HK-2 (cell line): ENCODE measurements around the gene LEPR.
"Not testable (repeated sequence)": the region's sequence is repeated elsewhere in the genome, so short reads cannot be mapped to it uniquely, and the experiment has no call there.

Experiments
- DNase-seq: peaks from one replicate; pipeline ENCODE4 v3.0.0-alpha.2; 2018; ENCODE audit not compliant: unreplicated experiment

Gene LEPR, protein sequence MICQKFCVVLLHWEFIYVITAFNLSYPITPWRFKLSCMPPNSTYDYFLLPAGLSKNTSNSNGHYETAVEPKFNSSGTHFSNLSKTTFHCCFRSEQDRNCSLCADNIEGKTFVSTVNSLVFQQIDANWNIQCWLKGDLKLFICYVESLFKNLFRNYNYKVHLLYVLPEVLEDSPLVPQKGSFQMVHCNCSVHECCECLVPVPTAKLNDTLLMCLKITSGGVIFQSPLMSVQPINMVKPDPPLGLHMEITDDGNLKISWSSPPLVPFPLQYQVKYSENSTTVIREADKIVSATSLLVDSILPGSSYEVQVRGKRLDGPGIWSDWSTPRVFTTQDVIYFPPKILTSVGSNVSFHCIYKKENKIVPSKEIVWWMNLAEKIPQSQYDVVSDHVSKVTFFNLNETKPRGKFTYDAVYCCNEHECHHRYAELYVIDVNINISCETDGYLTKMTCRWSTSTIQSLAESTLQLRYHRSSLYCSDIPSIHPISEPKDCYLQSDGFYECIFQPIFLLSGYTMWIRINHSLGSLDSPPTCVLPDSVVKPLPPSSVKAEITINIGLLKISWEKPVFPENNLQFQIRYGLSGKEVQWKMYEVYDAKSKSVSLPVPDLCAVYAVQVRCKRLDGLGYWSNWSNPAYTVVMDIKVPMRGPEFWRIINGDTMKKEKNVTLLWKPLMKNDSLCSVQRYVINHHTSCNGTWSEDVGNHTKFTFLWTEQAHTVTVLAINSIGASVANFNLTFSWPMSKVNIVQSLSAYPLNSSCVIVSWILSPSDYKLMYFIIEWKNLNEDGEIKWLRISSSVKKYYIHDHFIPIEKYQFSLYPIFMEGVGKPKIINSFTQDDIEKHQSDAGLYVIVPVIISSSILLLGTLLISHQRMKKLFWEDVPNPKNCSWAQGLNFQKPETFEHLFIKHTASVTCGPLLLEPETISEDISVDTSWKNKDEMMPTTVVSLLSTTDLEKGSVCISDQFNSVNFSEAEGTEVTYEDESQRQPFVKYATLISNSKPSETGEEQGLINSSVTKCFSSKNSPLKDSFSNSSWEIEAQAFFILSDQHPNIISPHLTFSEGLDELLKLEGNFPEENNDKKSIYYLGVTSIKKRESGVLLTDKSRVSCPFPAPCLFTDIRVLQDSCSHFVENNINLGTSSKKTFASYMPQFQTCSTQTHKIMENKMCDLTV

DNA sequence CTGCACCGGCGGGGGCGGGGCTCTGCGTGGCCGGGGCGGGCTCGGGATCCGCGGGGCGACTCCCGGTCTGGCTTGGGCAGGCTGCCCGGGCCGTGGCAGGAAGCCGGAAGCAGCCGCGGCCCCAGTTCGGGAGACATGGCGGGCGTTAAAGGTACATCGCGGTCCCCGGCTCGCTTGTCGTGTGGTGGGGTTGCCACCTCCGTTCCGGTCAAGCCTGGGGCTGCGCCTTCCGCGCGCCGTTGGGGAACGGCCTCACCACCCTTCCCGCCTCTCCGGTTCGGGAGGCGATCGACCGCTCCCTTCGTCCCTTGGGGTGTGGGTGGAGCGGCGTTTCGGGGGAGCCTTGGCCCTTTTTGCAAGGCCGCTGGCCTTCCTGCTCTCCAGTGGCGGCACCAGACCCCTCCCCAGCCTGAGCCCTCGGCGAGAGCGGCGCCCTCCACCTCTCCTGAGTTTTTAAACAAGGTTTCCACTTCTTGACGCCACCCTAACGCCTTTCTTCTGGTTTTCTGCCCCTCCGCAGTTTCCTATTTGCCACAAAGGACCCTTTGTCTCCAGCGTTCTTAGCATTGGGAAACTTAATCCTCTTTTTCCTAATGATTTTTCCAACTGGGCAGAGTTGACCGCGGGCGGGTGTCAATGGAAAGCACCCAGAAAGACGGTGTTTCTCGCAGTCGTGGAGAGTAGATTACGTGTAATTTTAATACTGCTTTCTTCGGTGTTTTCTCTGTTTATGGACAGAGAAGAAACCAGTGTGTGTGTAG, at the start of gene LEPR, which contains the start of gene LEPROT:
Gene LEPR, plus strand, starts transcription at position 79 of the 761 bp plus-strand sequence. CDS start 144,898 bp downstream, outside the sequence.
Gene LEPROT, plus strand, starts transcription at position 79 of the 761 bp plus-strand sequence. Its CDS starts 57 bp downstream, at position 136.
- no peak for DNase-seq

DNA sequence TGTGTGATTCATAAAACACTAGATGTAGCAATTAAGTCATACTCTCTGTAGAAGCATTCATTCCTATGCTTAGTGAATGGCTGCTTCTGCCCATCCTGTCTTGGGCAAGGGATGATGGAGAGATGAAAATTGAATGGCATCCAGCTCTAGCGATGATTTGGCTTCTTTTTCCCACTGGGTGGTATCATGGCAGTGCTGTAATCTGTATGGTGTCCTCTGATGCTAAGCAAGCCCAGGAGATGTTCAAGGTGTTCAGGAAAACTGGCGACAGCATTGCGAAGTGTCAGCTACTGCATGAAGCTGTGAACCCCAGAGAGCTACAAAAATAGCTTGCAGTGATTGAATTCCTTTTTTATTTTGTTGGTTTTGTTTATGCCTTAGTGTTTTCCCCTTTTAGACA, 48.9 kb upstream of the LEPR start:
- DNase-seq: no peak

DNA sequence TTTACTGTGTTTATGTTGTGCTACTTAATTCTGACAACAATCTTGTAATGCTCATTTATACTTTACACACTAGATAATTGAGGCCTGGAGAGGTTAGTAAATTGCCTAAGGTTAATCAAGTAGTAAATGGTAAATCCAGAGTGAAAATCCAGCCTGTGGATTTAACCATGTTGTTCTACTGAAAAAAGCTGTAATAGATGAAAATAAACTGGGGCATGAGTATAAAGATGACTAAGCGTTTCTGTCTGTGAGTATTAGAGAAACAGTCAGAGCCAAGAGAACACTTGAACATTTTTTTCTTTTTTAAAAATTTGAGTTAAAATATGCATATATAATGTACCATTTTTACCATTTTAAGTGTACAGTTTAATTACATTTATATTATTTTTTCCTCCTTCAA, 47.9 kb upstream of the LEPR start:
- no peak for DNase-seq

DNA sequence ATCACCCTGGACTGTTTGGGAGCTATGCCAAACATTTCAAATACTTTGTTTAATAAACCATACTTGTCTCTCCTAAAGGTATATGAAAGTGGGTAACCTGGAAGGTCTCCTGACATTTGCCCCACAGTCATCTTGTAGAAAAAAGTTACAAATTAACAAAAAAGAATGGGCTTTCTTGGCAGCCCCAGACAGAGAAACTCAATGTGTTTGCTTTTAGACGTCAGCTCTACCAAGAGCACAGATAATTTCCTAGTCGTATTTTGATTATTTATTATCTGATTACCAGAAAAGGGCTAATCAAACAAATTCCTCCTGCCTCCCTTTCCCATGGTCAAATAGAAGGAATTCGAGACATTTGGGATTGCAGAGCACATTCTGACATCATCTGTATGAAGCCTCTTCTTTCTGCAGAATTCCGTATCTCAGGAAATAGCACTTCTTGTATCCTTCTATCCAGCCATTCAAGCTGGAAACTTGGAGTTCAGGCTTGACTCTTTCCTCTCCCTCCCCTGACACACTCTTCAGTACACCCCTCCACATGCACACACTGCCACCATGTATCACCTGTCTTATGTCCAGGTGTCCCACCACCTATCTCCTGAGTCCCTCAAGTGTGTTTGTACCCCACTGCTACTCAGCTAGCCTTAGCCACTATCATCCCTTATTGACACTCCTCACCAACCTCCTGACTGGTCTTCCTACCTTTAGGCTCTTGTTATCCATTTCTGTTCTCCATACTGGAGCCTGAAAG, 42.8 kb upstream of the LEPR start:
- DNase-seq: no peak

DNA sequence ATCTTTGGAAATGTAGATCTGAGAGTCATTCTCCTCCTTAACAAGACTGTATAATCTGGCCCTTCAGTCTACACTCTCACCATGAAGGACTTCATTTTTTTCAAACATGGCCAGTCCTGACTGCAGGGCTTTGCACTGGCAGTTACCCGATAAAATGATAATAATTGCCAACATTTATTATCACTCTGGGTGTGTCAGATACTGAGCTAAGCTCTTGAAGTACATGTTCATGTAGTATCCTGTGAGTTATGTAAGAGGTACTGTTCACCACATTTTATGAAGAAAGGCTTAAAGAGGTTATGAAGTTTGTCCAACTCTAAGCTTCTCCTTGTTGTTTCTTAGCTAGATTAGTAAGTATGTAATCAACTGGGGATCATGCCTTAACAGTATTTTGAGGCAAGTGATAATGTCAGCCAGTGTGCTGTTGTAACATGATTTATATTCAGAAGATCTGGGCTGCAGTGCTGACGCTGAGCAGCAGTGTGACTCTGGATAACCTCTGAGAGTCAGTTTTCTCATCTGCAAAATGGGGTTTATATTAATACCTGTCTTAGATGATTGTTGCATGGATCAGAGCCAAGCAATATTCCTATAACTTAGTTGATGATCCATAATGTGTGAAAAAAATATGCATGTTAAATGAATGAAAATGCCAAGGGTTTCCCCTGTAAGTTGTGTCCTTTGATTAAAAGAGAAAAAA, 42.1 kb upstream of the LEPR start:
- no peak for DNase-seq

DNA sequence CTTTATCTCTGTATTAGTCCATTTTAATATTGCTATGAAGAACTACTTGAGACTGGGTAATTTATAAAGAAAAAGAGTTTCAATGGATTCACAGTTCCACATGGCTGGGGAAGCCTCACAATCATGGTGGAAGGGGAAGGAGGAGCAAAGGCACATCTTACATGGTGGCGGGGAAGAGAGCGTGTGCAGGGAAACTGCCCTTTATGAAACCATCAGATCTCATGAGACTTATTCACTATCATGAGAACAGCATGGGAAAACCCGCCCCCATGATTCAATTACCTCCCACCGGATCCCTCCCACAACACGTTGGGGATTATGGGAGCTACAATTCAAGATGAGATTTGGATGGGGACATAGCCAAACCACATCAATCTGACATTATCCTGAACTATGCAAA, 36.0 kb upstream of the LEPR start:
- DNase-seq: not testable (repeated sequence)

DNA sequence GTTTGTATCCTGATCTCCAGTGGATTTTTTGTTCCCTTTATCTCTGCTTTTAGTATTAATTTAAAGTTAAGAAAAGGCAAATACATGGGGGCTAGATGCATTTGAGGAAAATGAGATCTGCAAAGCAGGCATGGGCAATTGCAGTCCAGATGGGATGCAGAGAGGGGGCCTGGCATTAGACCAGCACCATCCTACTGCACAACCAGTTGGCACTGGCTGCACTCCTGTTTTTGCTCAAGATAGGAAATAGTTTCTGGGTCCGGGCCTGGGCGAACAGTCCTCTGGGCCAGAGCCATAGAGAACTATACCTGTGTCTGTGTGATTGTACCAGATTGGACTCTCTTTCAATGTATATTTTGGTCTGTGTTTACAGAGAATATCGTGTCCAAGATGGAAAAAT, 34.0 kb upstream of the LEPR start:
- no peak for DNase-seq

DNA sequence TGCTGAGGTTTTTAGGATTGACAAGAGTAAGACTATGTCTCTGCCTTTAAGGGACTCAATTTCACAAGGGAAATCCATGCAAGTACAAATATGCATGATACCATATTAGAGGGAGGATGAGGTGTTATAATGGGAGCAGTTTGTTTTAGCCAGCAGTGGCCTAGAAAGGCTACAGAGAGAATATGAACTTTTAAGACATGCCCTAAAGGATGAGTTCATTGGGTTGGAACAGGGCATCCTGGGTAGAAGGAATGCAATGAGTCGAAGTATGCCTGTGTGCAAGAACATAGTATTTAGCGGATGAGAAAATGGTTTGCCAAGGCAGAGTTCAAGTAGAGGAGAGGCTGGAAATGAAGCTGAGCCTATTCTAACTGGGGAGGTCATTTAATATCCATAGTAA, 32.6 kb upstream of the LEPR start:
- no peak for DNase-seq

DNA sequence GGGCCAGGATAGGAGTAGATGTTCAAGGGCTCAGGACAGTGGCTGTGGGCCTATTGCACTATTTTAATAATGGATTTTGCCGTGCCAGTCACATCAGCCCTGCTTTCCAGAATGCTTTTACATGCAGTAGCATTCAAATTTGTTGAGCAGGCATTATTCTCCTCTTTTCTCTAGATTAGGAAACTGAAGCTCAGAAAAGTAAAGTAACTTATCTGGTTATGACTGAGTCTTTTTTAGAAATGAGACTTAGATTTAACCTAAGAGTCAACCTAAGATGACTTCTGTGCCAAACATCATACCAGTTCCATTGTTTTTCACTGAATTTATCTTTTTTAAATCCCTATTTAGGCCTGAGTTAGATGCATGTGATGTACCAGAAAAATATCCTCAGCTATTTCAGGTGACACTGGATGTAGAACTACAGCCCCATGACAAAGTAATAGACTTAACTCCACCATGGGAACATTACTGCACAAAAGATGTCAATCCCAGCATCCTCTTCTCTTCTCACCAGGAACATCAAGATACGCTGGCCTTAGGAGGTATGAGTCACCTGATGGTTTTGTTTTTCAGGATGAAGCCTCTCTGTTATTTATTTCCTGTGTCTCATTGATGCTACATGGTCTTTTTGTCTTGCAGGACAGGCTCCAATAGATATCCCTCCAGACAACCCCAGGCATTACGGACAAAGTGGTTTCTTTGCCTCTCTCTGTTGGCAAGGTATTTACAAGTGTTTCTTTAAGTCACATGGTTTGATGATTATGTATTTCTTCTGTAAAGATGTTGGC, 31.4 kb upstream of the LEPR start:
- DNase-seq: no peak

DNA sequence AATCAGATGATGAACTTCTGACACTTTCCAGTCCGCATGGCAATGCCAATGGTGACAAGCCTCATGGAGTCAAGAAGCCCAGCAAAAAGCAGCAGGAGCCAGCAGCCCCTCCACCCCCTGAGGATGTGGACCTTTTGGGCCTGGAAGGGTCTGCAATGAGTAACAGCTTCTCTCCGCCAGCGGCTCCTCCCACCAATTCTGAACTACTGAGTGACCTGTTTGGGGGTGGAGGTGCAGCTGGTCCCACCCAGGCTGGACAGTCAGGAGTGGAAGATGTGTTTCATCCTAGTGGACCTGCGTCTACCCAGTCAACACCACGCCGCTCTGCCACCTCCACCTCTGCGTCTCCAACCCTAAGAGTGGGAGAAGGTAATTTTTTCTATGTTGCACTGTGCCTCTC, 28.0 kb upstream of the LEPR start:
- DNase-seq: no peak

DNA sequence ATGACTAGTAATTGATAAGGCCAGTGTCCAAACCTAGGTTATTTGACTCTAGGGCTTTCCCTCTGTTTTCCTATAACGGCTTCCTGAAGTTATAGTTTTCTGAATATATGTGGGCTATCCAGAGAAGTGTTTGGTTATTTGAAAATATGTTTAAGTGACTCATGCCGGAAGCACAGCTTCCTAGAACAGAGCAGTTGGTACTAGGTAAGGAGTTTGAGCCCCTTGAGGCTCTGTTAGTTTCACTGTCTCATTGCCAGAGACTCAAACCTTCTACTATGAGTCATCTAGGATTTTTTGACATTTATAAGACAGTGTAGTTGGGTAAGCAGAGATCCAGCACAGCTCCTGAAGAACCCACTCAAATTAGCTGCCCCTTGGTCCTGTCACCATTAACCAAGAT, 27.1 kb upstream of the LEPR start:
- DNase-seq: no peak

DNA sequence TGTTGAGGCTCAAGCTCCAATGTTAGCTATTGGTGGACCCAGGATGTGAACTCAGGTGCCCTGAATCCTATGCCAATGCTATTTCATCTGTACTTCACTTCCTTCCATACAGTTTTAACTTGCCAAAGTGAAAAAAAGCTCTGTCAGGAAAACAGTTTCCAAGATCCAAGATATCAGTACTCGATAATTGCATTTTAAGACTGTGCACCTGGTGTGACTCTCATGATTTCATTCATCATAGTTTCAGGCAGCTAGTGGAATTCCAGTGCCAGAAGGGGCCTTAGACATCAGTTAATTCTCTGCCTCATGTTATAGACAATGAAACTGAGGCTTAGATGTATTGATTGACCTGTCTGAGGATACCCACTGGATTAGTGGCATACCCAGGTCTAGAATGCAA, 26.5 kb upstream of the LEPR start:
- no peak for DNase-seq

DNA sequence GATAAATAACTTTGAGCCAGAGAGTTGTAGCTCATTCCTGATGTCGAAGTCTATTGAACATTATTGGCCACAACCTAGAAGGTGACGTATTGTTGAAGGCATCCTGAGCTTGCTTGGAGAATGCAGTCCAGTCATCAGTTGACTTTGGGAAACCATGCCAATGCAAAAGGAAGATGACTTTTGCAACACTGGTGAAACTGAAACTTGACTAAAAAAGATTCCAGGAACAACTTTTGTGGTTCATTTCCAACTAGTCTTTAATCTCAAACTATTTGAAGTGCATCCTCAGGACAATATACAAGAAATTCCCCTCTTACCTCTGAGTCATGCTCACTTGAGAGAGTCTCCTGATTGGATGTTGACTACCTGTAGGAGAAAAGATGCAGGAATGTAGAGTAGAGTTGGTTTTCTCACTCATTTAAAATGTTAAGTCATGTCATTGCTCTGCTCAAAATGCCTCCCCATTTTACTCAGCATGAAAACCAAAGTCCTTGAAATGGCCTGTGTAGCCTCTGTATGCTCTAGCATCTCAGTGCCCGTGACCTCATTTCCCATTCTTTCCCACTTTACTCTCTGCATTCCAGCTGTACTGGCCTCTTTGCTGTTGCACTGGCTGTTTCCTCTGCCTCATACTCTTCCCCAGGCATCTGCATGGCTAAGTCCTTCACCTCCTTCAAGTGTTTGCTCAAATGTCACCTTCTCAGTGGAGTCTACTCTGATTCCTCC, 24.4 kb upstream of the LEPR start:
- DNase-seq: peak; percentile 70

DNA sequence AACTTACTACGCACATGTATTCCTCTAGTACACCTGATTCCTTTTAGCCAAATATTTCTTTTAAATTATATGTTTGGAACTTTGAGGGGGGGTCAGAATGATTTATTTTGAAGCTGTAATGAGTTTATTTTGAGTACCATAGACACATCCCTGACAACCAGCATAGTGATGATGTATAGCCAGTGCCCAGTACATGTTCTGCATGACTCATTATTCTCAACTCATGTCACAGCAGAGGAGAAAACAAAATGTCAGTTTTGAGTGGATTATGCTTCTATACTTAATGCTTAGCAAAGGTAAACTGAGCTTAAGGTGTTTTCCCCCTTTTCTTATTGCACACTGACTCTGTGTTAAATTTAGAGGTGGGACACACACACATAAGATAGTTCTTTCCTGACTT, 22.4 kb upstream of the LEPR start:
- DNase-seq: no peak

DNA sequence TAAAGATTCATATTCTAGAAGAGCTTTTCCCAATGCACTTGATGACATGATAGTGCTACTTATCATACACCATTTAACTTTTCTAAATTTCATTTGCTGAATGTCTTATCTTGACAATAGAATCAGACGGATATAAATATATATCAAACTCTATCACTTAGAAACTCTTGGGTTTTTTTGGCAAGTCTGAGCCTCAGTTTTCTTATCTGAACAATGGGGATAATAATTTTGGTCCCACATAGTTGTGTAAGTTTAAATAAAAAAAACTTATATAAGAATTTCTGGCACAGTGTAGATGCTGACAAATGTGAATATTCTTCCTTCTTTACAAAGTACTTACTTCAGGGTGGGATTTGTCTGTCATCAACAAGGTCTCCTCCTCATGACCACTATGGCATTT, 21.5 kb upstream of the LEPR start:
- DNase-seq: no peak

DNA sequence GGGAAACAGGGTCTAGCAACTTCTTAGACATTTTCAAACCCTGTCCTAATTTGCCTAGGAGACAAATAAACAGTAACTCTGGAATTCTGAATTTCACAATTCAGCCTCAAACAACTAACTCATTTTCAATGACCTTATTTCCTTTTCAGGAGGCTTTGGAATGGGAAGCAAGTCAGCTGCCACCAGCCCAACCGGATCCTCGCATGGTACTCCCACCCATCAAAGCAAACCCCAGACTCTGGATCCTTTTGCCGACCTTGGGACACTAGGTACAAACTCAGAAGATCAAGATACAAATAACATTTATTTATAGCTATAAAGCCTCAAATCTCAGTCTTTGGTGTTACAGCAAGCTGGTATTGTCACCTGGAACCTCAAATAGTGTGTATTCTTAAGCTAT, 18.9 kb upstream of the LEPR start:
- DNase-seq: no peak

DNA sequence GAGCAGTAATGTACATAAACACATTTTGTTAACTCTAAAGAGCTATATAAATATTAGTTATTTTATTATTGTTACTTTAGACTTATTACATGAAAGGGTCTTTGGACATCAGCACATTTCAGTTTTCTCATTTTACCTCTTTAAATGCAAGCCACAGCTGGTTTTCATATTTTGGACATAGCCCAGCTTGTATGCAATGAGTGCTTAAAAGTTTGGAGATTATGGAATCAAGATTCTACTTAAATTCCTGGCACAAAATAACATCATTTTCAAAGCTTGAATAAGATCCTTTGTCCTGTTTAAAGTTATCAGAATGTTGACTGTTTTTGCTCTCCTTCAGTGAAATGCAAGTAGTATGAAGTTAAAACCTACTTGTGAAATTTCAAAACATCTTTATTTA, 15.5 kb upstream of the LEPR start:
- no peak for DNase-seq

DNA sequence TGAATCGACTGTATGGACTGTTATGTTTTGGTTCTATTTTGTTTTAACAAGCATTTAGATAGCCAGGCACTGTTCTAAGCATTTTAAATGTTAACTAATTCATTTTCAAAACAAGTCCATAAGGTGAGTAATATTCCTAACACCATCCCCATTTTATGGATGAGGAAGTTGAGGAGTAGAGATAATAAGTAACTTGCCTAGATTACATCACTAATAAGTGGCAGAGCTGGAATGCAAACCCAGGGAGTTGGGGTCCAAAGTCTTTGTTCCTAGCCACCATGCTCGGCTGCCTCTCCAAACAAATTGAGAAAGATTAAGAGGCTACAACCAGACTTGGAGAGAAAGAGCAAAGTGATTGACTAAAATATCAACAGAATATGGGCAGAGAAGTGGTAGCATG, 12.6 kb upstream of the LEPR start:
- peak; percentile 58 for DNase-seq

DNA sequence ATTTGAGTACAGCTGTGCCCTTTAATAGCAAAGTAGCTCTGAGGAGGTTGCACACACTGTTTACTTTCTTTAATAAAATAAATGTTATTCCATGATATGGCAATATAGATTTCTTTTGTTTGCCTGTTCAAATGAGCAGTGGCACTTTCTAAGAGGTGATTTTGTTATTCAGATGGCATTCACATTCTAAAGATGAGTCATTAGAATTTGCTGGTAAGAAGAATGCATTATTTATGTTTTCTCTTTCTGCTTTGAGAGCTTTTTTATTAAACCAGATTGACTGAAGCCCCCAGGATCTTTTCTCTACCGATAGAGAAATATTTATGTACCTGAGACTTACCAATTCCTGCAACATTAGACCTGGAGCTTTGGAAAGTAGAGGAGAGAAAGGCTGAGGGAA, 11.2 kb upstream of the LEPR start:
- no peak for DNase-seq
